ENCODE results near the gene CIITA. TPM values are rescaled to one million over a fixed set of nuclear protein-coding genes. Genes with fewer than 3 reads are reported as not detected.

Gene CIITA
- total and polyA plus RNA-seq, 9 of the 15 experiments (the other 6 are each of a cell fraction or from before 2014, with no cell fraction given): 0.01 to 0.20 (median 0.11) TPM; not detected in 4

DNA sequence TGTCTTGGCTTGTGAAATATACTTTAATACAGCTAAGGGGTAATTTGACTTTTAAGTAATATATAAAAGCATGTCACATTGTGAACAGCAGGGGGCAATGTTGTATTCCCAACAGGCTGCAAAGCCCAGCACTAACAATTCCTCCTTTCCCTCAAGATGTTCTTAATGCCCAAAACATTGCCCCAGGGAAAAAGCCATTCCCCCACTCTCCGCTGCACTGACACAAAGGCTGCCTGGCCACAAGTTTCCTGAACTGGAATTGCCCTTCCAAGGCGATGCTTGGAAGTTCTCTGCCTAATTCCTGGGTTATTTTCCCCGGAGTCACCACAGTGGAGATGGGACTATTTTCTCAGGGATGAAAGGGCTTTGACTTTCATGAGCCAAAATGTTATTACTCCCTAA is 94.6 kb downstream of the CIITA start (continued):
- TF ChIP-seq NRF1 (conservative IDR thresholded peaks at IDR 0.05 in 1 of 2, IDR thresholded peaks at IDR 0.05 in 1 of 2): 0 out of 4 replicates have a peak, but pooled peaks of 1 of the 2 experiments have one; percentile 4
- TF ChIP-seq SMC3 (conservative IDR thresholded peaks at IDR 0.05; ENCODE audit: insufficient read depth, low read depth, low read length): peak; percentile 91
- TF ChIP-seq CAMTA2 (CRISPR knock-in tag; conservative IDR thresholded peaks at IDR 0.05): no peak
- TF ChIP-seq, protein P1, sequence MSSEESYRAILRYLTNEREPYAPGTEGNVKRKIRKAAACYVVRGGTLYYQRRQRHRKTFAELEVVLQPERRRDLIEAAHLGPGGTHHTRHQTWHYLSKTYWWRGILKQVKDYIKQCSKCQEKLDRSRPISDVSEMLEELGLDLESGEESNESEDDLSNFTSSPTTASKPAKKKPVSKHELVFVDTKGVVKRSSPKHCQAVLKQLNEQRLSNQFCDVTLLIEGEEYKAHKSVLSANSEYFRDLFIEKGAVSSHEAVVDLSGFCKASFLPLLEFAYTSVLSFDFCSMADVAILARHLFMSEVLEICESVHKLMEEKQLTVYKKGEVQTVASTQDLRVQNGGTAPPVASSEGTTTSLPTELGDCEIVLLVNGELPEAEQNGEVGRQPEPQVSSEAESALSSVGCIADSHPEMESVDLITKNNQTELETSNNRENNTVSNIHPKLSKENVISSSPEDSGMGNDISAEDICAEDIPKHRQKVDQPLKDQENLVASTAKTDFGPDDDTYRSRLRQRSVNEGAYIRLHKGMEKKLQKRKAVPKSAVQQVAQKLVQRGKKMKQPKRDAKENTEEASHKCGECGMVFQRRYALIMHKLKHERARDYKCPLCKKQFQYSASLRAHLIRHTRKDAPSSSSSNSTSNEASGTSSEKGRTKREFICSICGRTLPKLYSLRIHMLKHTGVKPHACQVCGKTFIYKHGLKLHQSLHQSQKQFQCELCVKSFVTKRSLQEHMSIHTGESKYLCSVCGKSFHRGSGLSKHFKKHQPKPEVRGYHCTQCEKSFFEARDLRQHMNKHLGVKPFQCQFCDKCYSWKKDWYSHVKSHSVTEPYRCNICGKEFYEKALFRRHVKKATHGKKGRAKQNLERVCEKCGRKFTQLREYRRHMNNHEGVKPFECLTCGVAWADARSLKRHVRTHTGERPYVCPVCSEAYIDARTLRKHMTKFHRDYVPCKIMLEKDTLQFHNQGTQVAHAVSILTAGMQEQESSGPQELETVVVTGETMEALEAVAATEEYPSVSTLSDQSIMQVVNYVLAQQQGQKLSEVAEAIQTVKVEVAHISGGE (CRISPR knock-in tag; IDR thresholded peaks at IDR 0.05): no peak
- no peak for TF ChIP-seq ZBTB7A (IDR thresholded peaks at IDR 0.05; ENCODE audit: borderline replicate concordance, control insufficient read depth, low read depth, low read length)
- no peak for TF ChIP-seq NELFE (IDR thresholded peaks at IDR 0.05; ENCODE audit: insufficient read depth, insufficient read length)
- TF ChIP-seq KDM1A (IDR thresholded peaks at IDR 0.05): no peak
- no peak for TF ChIP-seq HOXB6 (CRISPR knock-in tag; IDR thresholded peaks at IDR 0.05; ENCODE audit: borderline replicate concordance)
- TF ChIP-seq TEAD2 (tag; IDR thresholded peaks at IDR 0.05): no peak
- TF ChIP-seq JUND (IDR thresholded peaks at IDR 0.05; ENCODE audit: borderline replicate concordance, low read depth, low read length): no peak
- peak; percentile 16; the same call in 1 of the 3 replicates for TF ChIP-seq JUND (tag; IDR thresholded peaks at IDR 0.05; ENCODE audit: borderline replicate concordance, low read depth, low read length)
- no peak for TF ChIP-seq MYNN (IDR thresholded peaks at IDR 0.05)
- no peak for TF ChIP-seq MYNN (CRISPR knock-in tag; IDR thresholded peaks at IDR 0.05)
- no peak for TF ChIP-seq RFX7 (CRISPR knock-in tag; IDR thresholded peaks at IDR 0.05)
- TF ChIP-seq, protein P2, sequence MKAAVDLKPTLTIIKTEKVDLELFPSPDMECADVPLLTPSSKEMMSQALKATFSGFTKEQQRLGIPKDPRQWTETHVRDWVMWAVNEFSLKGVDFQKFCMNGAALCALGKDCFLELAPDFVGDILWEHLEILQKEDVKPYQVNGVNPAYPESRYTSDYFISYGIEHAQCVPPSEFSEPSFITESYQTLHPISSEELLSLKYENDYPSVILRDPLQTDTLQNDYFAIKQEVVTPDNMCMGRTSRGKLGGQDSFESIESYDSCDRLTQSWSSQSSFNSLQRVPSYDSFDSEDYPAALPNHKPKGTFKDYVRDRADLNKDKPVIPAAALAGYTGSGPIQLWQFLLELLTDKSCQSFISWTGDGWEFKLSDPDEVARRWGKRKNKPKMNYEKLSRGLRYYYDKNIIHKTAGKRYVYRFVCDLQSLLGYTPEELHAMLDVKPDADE (conservative IDR thresholded peaks at IDR 0.05; ENCODE audit: control insufficient read depth, low read depth, low read length): no peak
- TF ChIP-seq SRSF3 (IDR thresholded peaks at IDR 0.05; ENCODE audit: insufficient read depth, low read length): no peak
- TF ChIP-seq, protein P3, sequence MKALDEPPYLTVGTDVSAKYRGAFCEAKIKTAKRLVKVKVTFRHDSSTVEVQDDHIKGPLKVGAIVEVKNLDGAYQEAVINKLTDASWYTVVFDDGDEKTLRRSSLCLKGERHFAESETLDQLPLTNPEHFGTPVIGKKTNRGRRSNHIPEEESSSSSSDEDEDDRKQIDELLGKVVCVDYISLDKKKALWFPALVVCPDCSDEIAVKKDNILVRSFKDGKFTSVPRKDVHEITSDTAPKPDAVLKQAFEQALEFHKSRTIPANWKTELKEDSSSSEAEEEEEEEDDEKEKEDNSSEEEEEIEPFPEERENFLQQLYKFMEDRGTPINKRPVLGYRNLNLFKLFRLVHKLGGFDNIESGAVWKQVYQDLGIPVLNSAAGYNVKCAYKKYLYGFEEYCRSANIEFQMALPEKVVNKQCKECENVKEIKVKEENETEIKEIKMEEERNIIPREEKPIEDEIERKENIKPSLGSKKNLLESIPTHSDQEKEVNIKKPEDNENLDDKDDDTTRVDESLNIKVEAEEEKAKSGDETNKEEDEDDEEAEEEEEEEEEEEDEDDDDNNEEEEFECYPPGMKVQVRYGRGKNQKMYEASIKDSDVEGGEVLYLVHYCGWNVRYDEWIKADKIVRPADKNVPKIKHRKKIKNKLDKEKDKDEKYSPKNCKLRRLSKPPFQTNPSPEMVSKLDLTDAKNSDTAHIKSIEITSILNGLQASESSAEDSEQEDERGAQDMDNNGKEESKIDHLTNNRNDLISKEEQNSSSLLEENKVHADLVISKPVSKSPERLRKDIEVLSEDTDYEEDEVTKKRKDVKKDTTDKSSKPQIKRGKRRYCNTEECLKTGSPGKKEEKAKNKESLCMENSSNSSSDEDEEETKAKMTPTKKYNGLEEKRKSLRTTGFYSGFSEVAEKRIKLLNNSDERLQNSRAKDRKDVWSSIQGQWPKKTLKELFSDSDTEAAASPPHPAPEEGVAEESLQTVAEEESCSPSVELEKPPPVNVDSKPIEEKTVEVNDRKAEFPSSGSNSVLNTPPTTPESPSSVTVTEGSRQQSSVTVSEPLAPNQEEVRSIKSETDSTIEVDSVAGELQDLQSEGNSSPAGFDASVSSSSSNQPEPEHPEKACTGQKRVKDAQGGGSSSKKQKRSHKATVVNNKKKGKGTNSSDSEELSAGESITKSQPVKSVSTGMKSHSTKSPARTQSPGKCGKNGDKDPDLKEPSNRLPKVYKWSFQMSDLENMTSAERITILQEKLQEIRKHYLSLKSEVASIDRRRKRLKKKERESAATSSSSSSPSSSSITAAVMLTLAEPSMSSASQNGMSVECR (CRISPR knock-in tag; IDR thresholded peaks at IDR 0.05): no peak
- TF ChIP-seq ZC3H4 (CRISPR knock-in tag; IDR thresholded peaks at IDR 0.05; ENCODE audit: borderline replicate concordance): no peak
- peak; percentile 92 to 96 for TF ChIP-seq RAD21 (CRISPR knock-in tag; conservative IDR thresholded peaks at IDR 0.05 in 1 of 2, IDR thresholded peaks at IDR 0.05 in 1 of 2)
- TF ChIP-seq RFX5 (IDR thresholded peaks at IDR 0.05; ENCODE audit: low read depth, low read length): no peak
